Vagina (tissue), 2 donors: ENCODE results near the gene DRICH1. TPM values are rescaled to one million over a fixed set of nuclear protein-coding genes. Genes with fewer than 3 reads are reported as not detected.

ENCODE experiments used
- DNase-seq, 2 donors: peaks; one replicate each; pipeline ENCODE4 v3.0.0-alpha.2; 2017; ENCODE audit errors: extremely low spot score in 2 of 2
- H3K27ac ChIP-seq: fragments of 200-600 bp; sonication (generic); one replicate; pipeline ENCODE4 v1.5.1; 2019
- H3K27me3 ChIP-seq: fragments of 200-600 bp; sonication (generic); one replicate; pipeline ENCODE4 v1.5.1; 2019
- H3K36me3 ChIP-seq, 2 donors: fragments of 200-600 bp; sonication (generic); one replicate each; pipeline ENCODE4 v1.5.1; 2017 to 2019
- H3K4me1 ChIP-seq: fragments of 200-600 bp; sonication (generic); one replicate; pipeline ENCODE4 v1.5.1; 2019
- H3K4me3 ChIP-seq, 2 donors: fragments of 200-600 bp; sonication (generic); 1 replicate in 1 of 2; 2 replicates in 1 of 2; pipeline ENCODE4 v1.5.1; 2016 to 2019
- H3K9me3 ChIP-seq: fragments of 200-600 bp; sonication (generic); one replicate; pipeline ENCODE4 v1.5.1; 2019
- CTCF ChIP-seq, 3 experiments: fragments of 450-650 bp in 2 of 3; fragments of 200-600 bp in 1 of 3; sonication (generic) in 1 of 3; IDR thresholded peaks; one replicate each; pipeline ENCODE4 v1.5.1; 2017 to 2019; ENCODE audit warnings: antibody characterized with exemption in 3 of 3, mild to moderate bottlenecking in 2 of 3, moderate library complexity in 2 of 3
- POLR2A ChIP-seq, 2 donors: fragments of 450-650 bp; IDR thresholded peaks; one replicate each; pipeline ENCODE4 v1.6.1; 2017; ENCODE audit warnings: antibody characterized with exemption in 2 of 2, mild to moderate bottlenecking in 2 of 2, moderate library complexity in 2 of 2
- POLR2AphosphoS5 ChIP-seq, 2 donors: sonication (generic); formaldehyde crosslinking; IDR thresholded peaks; one replicate each; pipeline ENCODE4 v1.9.0; 2017; ENCODE audit warnings: antibody characterized with exemption in 2 of 2, mild to moderate bottlenecking in 2 of 2, low read depth in 1 of 2; ENCODE audit not compliant: insufficient read depth in 1 of 2
- intact Hi-C: fragments of 100-400 bp; cut with DNase I; formaldehyde crosslinking; loops from one replicate; pipeline ENCODE4 v1.15.1; 2023
- total RNA-seq: library from RNA; depleted of rRNA; stranded (reverse); fragments of >200 nt; gene quantifications from one replicate; pipeline ENCODE4 v1.2.3, GENCODE V29; 2016

Gene DRICH1
- total RNA-seq, 1 donor from 2014 or later = not detected

GRCh38 chr22:23591201-23591791, 40.8 kb downstream of the DRICH1 start:
- intact Hi-C loops = no loop called here
- no peak overlapping the region for H3K27ac ChIP-seq
- no peak for TF ChIP-seq POLR2AphosphoS5 (IDR thresholded peaks at IDR 0.05; ENCODE audit: insufficient read depth in 1 of 2, low read depth in 1 of 2)
- TF ChIP-seq POLR2A (IDR thresholded peaks at IDR 0.05) = no peak
- TF ChIP-seq CTCF (IDR thresholded peaks at IDR 0.05) = peak in 2 of 3 experiments; percentile 31 to 58
- no peaks in the 10 kb centered on the region for H3K36me3 ChIP-seq
- no peaks in the 10 kb centered on the region for H3K4me1 ChIP-seq
- no peaks in the 10 kb centered on the region for H3K9me3 ChIP-seq
- H3K27me3 ChIP-seq = no peaks in the 10 kb centered on the region
- H3K4me3 ChIP-seq = no peak overlapping the region
- no peak for DNase-seq

GRCh38 chr22:23583836-23584235, 48.3 kb downstream of the DRICH1 start:
- H3K36me3 ChIP-seq = no peaks in the 10 kb centered on the region
- intact Hi-C loops = no loop called here
- H3K9me3 ChIP-seq = no peaks in the 10 kb centered on the region
- H3K4me1 ChIP-seq = no peaks in the 10 kb centered on the region
- no peak overlapping the region for H3K27ac ChIP-seq
- no peak overlapping the region for H3K4me3 ChIP-seq
- H3K27me3 ChIP-seq = no peaks in the 10 kb centered on the region
- no peak for DNase-seq
- TF ChIP-seq CTCF (IDR thresholded peaks at IDR 0.05) (no peak), POLR2A (IDR thresholded peaks at IDR 0.05) (no peak), POLR2AphosphoS5 (IDR thresholded peaks at IDR 0.05; ENCODE audit: insufficient read depth in 1 of 2, low read depth in 1 of 2) (no peak)

GRCh38 chr22:23583153-23583552, 49.0 kb downstream of the DRICH1 start:
- no peak overlapping the region for H3K4me3 ChIP-seq
- TF ChIP-seq CTCF (IDR thresholded peaks at IDR 0.05) = no peak
- no peak for TF ChIP-seq POLR2AphosphoS5 (IDR thresholded peaks at IDR 0.05; ENCODE audit: insufficient read depth in 1 of 2, low read depth in 1 of 2)
- TF ChIP-seq POLR2A (IDR thresholded peaks at IDR 0.05) = no peak
- no peak for DNase-seq
- H3K27ac ChIP-seq = no peak overlapping the region
- no peaks in the 10 kb centered on the region for H3K36me3 ChIP-seq
- no peaks in the 10 kb centered on the region for H3K27me3 ChIP-seq
- H3K4me1 ChIP-seq = no peaks in the 10 kb centered on the region
- intact Hi-C loops = no loop called here
- H3K9me3 ChIP-seq = no peaks in the 10 kb centered on the region

- H3K4me1 ChIP-seq = no peaks in the 10 kb centered on the region
- no peak overlapping the region for H3K4me3 ChIP-seq
- H3K27ac ChIP-seq = no peak overlapping the region
- DNase-seq = no peak
- intact Hi-C loops = no loop called here
- no peaks in the 10 kb centered on the region for H3K9me3 ChIP-seq
- no peaks in the 10 kb centered on the region for H3K36me3 ChIP-seq
- H3K27me3 ChIP-seq = no peaks in the 10 kb centered on the region
- TF ChIP-seq POLR2AphosphoS5 (IDR thresholded peaks at IDR 0.05; ENCODE audit: insufficient read depth in 1 of 2, low read depth in 1 of 2) = no peak
- TF ChIP-seq CTCF (IDR thresholded peaks at IDR 0.05) = no peak
- TF ChIP-seq POLR2A (IDR thresholded peaks at IDR 0.05) = no peak
Measured at GRCh38 chr22:23581260-23581650, 50.9 kb downstream of the DRICH1 start.

GRCh38 chr22:23580576-23581259, 51.4 kb downstream of the DRICH1 start:
- Histone ChIP-seq H3K4me1 (no peaks in the 10 kb centered on the region), H3K9me3 (no peaks in the 10 kb centered on the region), H3K27me3 (no peaks in the 10 kb centered on the region), H3K36me3 (no peaks in the 10 kb centered on the region), H3K27ac (no peak overlapping the region), H3K4me3 (no peak overlapping the region)
- no peak for TF ChIP-seq CTCF (IDR thresholded peaks at IDR 0.05)
- TF ChIP-seq POLR2A (IDR thresholded peaks at IDR 0.05) = no peak
- no peak for TF ChIP-seq POLR2AphosphoS5 (IDR thresholded peaks at IDR 0.05; ENCODE audit: insufficient read depth in 1 of 2, low read depth in 1 of 2)
- intact Hi-C loops = no loop called here
- DNase-seq = no peak
